GM12891 (cell line): ENCODE data around the gene GPR18.

Experiments
- PAX5 ChIP-seq: IDR thresholded peaks from 2 replicates; pipeline ENCODE4 v1.6.1; 2011; ENCODE audit warnings: low read length, moderate library complexity, mild to moderate bottlenecking; ENCODE audit not compliant: insufficient read depth, severe bottlenecking
- POLR2A ChIP-seq: IDR thresholded peaks from 2 replicates; pipeline ENCODE4 v1.6.1; 2011; ENCODE audit warnings: low read depth, low read length, control low read depth
- POLR2AphosphoS5 ChIP-seq: IDR thresholded peaks from 2 replicates; pipeline ENCODE4 v1.6.1; 2011; ENCODE audit warnings: low read depth, low read length, control low read depth
- POU2F2 ChIP-seq: IDR thresholded peaks from 2 replicates; pipeline ENCODE4 v1.6.1; 2011; ENCODE audit warnings: low read depth, mild to moderate bottlenecking, control low read depth, low read length, moderate library complexity
- SPI1 ChIP-seq: IDR thresholded peaks from 2 replicates; pipeline ENCODE4 v1.6.1; 2011; ENCODE audit warnings: low read depth, low read length, control low read depth
- TAF1 ChIP-seq: IDR thresholded peaks from 2 replicates; pipeline ENCODE4 v1.6.1; 2011; ENCODE audit warnings: low read depth, low read length, control low read depth

DNA sequence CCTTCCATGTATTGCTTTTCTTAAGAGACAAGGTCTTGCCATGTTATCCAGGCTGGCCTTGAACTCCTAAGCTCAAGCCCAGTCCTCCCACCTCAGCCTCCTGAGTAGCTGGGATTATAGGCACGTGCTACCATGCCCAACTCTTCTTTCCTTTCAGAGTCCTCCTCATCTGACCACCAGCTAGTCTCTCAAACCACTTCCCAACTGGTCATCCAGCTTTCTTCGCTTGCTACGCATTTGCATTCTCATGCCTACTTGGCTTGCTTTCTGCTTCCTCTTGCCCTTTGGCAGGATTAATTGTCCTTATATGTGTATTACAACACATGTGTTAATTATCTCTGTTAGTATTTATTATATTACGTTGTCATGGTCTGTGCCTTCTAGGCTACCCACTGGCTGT is 6.3 kb downstream of the GPR18 start:
- no peak for TF ChIP-seq POLR2A
- TF ChIP-seq POLR2AphosphoS5 = no peak
- no peak for TF ChIP-seq POU2F2
- no peak for TF ChIP-seq TAF1
- TF ChIP-seq PAX5 = no peak
- TF ChIP-seq SPI1 = no peak
